Right ventricle myocardium inferior (tissue), 1 donor: ENCODE data around the gene WWTR1. TPM values are rescaled to one million over a fixed set of nuclear protein-coding genes. Genes with fewer than 3 reads are reported as not detected.

Experiments
- ATAC-seq: fragments of 200-7000 bp; cut with Tn5 transposase; one replicate; pipeline ENCODE4 v1.9.1; 2020; ENCODE audit warnings: mild to moderate bottlenecking, moderate library complexity
- DNase-seq: peaks from one replicate; pipeline ENCODE4 v3.0.0; 2021; ENCODE audit errors: missing footprints
- intact Hi-C: fragments of 100-400 bp; cut with DNase I; formaldehyde crosslinking; loops from one replicate; pipeline ENCODE4 v1.11.0; 2022
- total RNA-seq: library from RNA; stranded (reverse); fragmentation: NEBNext Ultra II Directional; extraction: Animal tissue kit (Norgen Biotek cat#: 25700); gene quantifications from one replicate; pipeline ENCODE4 v1.2.1, GENCODE V29; 2021
- donor health status: DM: no; HTN: yes; CAD: no; lungs with severe emphysema.

The WWTR1 gene
- total RNA-seq, 1 donor from 2014 or later, result 42.6 TPM

- DNase-seq, result no peak
- intact Hi-C loops, result loop anchor here (1.0 kb wide), 1 partner anchor 190 kb away; no protein-coding TSS in a partner anchor
Observed at GRCh38 chr3:149527531-149528339, 130.1 kb downstream of the WWTR1 start.

GRCh38 chr3:149523512-149524299 is 134.1 kb downstream of the WWTR1 start:
- no peak for ATAC-seq
- DNase-seq, result no peak
- intact Hi-C loops, result no loop called here

More at GRCh38 chr3:149527531-149528339, 130.1 kb downstream of the WWTR1 start:
- ATAC-seq, result peak; percentile 55

GRCh38 chr3:149519912-149520311 is 137.9 kb downstream of the WWTR1 start:
- intact Hi-C loops, result no loop called here
- DNase-seq (no peak), ATAC-seq (no peak)

- intact Hi-C loops, result no loop called here
Observed at GRCh38 chr3:149516920-149517319, 140.9 kb downstream of the WWTR1 start.

GRCh38 chr3:149515249-149515648 is 142.6 kb downstream of the WWTR1 start:
- no peak for ATAC-seq
- intact Hi-C loops, result no loop called here
- no peak for DNase-seq

More at GRCh38 chr3:149516920-149517319, 140.9 kb downstream of the WWTR1 start:
- no peak for ATAC-seq
- DNase-seq, result no peak

GRCh38 chr3:149514471-149514870 is 143.4 kb downstream of the WWTR1 start:
- no peak for ATAC-seq
- intact Hi-C loops, result loop anchor here (5.0 kb wide), 1 partner anchor 258 kb away; no protein-coding TSS in a partner anchor
- no peak for DNase-seq

- peak; percentile 67 for DNase-seq
- peak; percentile 75 for ATAC-seq
Observed at GRCh38 chr3:149512073-149512782, 145.6 kb downstream of the WWTR1 start.

GRCh38 chr3:149511040-149511626 is 146.7 kb downstream of the WWTR1 start:
- intact Hi-C loops, result loop anchor here (1.0 to 5.0 kb wide), 2 partner anchors 206 to 261 kb away; no protein-coding TSS in a partner anchor
- no peak for DNase-seq
- no peak for ATAC-seq

More at GRCh38 chr3:149512073-149512782, 145.6 kb downstream of the WWTR1 start:
- intact Hi-C loops, result loop anchor here (5.0 kb wide), 1 partner anchor 260 kb away; no protein-coding TSS in a partner anchor

GRCh38 chr3:149510480-149510879 is 147.3 kb downstream of the WWTR1 start:
- DNase-seq (no peak), ATAC-seq (no peak)
- intact Hi-C loops, result loop anchor here (5.0 kb wide), 1 partner anchor 262 kb away; no protein-coding TSS in a partner anchor

- intact Hi-C loops, result no loop called here
- DNase-seq (no peak), ATAC-seq (no peak)
Observed at GRCh38 chr3:149509526-149509925, 148.3 kb downstream of the WWTR1 start.

GRCh38 chr3:149507491-149508324 is 150.1 kb downstream of the WWTR1 start:
- ATAC-seq (peak; percentile 42), DNase-seq (peak; percentile 68)
- intact Hi-C loops, result no loop called here

- ATAC-seq (no peak), DNase-seq (no peak)
- intact Hi-C loops, result no loop called here
Observed at GRCh38 chr3:149506965-149507364, 150.9 kb downstream of the WWTR1 start.

- no peak for DNase-seq
- intact Hi-C loops, result no loop called here
- no peak for ATAC-seq
Observed at GRCh38 chr3:149506540-149506939, 151.3 kb downstream of the WWTR1 start.

- no peak for DNase-seq
- intact Hi-C loops, result no loop called here
- ATAC-seq, result no peak
Observed at GRCh38 chr3:149502438-149502837, 155.4 kb downstream of the WWTR1 start.

GRCh38 chr3:149501524-149501923 is 156.3 kb downstream of the WWTR1 start:
- no peak for DNase-seq
- ATAC-seq, result no peak
- intact Hi-C loops, result no loop called here

- intact Hi-C loops, result no loop called here
- DNase-seq (no peak), ATAC-seq (no peak)
Observed at GRCh38 chr3:149497966-149498670, 159.7 kb downstream of the WWTR1 start.

GRCh38 chr3:149496891-149497290 is 160.9 kb downstream of the WWTR1 start:
- intact Hi-C loops, result no loop called here
- DNase-seq, result no peak
- no peak for ATAC-seq
